HG02885 (cell line): ENCODE results near the gene PTPRC.

ENCODE experiments used
- ATAC-seq: cut with Tn5 transposase; IDR thresholded peaks from one replicate; pipeline ENCODE4 v1.9.1; 2021; ENCODE audit warnings: mild to moderate bottlenecking; ENCODE audit not compliant: unreplicated experiment, poor library complexity

Gene PTPRC

DNA sequence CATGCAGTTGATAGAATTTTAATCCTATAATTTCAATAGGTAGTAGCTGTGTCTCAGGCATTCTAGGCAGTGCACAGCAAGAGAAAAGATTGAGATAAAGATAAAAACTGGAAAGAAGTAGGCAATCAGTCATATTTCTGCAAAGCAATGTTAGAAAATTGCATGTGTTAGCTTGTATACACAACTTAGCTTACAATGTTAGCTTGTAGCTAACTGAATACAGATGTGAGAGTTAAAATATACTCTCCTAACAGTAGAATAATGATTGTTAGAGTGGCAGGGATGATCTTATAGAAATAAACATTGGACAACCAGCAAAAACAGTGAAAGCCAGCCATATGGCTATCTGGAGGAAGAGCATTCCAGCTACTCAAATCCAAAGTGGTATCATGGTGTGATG lies 29.0 kb downstream of the PTPRC start:
- no peak for ATAC-seq

GRCh38 chr1:198669023-198669698 lies 30.3 kb downstream of the PTPRC start:
- peak; percentile 86 for ATAC-seq

- ATAC-seq = no peak
Observed at GRCh38 chr1:198669771-198670170, 30.9 kb downstream of the PTPRC start.

GRCh38 chr1:198671136-198671535 lies 32.3 kb downstream of the PTPRC start:
- peak; percentile 44 for ATAC-seq

DNA sequence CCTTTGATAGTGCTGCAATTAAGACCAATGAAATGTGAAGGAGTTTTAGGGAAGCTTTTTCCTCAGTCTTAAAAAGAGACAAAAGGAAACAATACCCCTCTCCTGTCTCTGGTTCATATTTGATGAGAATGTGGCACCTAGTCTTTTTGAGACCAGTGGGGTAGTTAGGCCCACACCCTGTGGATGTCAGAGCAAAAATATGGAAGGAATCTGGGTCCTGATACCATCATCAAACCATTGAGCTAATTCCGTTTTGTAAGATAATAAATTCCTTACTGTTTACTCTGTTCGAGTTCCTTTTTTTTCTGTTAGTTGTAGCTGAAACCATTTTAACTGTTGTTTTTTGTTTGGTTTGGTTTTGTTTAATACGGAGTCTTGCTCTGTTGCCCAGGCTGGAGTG lies 33.3 kb downstream of the PTPRC start:
- ATAC-seq = no peak

DNA sequence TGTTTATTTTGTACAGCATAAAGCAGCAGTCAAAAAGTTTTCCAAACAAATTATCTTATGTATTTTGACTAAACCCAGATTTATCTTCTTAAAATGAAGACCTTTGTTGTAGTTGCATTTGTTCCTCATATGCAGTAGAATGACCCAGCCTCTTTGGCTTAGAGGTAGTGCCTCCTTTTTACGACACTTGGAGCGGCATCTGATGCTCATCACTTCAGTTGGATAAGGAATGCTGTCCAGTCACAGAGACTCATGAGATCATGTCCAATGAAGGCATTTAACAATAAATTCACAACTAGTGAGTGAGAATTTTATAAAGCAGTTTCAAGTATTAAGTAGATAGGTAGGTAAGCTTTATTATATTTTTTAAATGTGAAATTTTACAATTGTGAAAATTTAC lies 35.2 kb downstream of the PTPRC start:
- ATAC-seq = no peak

GRCh38 chr1:198676253-198676652 lies 37.4 kb downstream of the PTPRC start:
- ATAC-seq = no peak

GRCh38 chr1:198677027-198677426 lies 38.2 kb downstream of the PTPRC start:
- ATAC-seq = no peak

DNA sequence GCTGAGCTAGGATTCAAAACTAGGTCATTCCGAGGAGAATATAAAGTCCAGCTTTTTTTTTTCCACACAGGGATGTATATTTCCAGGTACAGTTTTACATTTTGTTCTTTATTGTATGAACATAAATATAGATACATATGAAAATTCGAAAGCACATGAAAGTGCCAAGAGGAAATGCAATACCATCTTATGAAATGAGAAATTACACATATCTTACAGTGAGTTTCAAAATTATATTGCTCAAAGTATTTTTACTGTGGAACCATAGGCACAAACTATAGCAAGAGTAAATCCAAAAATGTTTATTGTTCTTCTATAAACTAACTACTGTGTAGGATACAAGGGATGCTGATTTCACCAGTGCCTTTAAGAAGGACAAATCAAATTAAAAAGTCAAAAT lies 39.0 kb downstream of the PTPRC start:
- no peak for ATAC-seq

GRCh38 chr1:198678301-198678836 lies 39.5 kb downstream of the PTPRC start:
- no peak for ATAC-seq

DNA sequence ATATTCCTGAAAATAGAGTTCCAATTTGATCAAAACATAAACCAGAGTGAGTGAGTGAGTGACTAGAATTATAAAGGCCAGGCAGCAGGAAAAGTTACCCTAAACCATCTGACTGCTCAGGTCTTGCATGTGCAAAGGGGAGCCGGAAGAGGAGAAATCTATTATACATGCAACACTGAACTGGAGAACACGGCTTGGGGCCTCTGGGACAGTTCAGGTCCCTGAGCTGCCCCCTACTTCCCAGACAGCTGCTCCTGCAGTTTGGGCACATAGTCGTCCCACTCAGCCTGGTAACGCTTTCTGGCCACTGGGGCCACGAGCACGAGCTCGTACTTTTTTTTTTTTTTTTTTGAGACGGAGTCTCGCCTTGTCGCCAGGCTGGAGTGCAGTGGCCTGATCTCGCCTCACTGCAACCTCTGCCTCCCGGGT lies 40.1 kb downstream of the PTPRC start:
- peak; percentile 35 for ATAC-seq

DNA sequence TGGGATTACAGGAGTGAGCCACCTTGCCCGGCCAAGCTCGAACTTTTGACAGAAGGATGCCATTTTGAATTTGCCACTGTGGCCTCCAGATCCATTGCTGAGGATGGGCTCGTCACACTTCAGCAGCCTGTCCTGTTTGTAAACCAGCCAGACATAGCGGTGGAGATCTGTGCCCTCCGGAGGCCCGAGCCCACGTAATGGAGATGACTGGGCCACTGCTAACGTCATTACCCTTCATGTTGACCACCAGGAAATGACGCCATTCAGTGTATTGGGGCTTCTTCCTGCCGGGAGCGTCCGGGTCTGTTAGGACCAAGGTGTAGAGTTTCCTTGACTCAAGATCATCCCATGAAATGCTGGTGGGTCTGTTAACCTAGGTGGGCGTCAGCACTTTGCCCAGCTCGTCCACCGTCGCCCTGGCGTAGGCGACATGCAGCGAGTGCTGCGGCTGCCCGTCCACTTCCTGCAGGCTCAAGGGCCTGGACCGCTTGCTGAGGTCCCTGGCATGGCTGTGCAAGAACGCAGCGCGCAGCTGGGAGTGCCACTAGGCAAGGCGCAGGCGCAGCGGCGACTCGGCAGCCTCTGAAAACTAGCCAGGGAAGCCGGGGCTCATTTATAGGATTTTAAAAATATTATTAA lies 40.8 kb downstream of the PTPRC start:
- no peak for ATAC-seq

- no peak for ATAC-seq
Observed at GRCh38 chr1:198680174-198680875, 41.5 kb downstream of the PTPRC start.

DNA sequence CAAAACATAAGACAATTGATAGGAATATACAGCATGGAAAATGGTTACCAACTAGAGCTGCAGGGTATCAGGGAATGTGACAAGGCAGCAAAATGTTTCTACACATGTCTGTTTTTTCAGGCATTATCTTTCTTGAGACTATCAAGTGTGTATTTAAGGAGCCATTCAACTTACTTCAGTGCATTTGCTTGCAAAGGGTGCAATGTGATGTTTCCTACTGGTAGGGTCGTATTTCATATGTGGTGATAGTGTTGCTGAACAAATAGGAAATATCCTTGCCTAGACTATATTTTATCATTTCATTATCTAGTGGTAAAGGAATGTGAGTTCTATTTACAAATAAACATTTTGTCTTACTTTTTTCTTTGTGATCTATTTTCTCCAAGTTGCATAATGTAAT lies 42.4 kb downstream of the PTPRC start:
- ATAC-seq = no peak

GRCh38 chr1:198681831-198682759 lies 43.3 kb downstream of the PTPRC start:
- peak; percentile 94 for ATAC-seq

GRCh38 chr1:198682850-198683249 lies 44.0 kb downstream of the PTPRC start:
- no peak for ATAC-seq

GRCh38 chr1:198683449-198683848 lies 44.6 kb downstream of the PTPRC start:
- no peak for ATAC-seq

DNA sequence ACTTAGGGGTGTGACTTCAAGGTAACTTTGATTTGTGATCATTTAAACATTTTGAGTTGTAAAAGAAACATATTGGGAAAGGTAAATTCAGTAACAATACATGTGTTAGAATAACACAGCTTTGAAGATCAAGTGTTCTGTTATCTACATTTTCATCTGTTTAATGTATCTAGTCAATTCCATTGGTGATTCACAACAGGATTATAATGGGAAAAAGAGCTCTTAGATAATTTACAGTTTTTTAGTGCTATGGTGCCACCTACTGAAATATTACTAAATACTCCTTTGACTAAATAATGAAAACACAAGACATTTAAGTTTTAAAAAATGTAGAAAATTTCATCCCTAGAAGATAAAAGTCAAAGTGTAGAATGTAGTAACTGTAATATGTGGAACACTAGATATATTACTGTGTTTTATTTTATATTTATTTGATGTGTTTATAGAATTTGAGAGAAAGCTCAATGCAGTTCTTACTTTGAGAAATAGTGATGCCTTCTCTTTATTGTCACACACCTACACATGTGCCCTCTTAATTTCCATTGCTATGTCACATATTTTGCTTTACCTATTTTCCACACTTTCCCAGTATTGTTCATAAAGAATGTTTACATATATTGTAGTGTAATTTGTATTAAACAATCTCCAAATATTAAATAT lies 47.4 kb downstream of the PTPRC start:
- ATAC-seq = no peak

GRCh38 chr1:198687429-198687828 lies 48.6 kb downstream of the PTPRC start:
- no peak for ATAC-seq

DNA sequence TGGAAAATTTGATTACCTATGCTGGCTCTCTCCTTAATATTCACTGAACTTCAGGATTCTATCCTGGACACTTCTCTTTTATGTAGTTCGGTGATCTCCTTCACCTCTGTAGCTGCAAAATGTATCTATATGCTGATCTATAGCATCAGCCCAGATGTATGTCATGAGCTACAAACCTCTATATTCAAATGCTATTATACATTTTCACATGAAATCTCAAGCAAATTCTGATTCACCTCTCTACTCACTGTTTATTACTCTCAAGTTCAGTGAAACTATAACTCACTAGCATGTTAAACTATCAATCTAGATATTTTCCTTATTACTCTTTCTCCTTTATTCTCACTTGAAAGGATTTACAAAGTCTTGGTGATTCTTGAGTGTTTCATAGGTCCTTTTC lies 52.2 kb downstream of the PTPRC start:
- ATAC-seq = no peak
